ENCODE measurements around the gene RGS10.

RGS10 gene

GRCh38 chr10:119540038-119540437 is 2.5 kb downstream of the RGS10 start:
- no peak for TF ChIP-seq CTCF (IDR thresholded peaks at IDR 0.05; ENCODE audit: control insufficient read depth, insufficient read depth, low read depth, low read length, missing control alignments)
- no peak overlapping the region for H3K4me3 ChIP-seq (ENCODE audit: control insufficient read depth, low read depth, low read length)
- no peak for DNase-seq (ENCODE audit: low read depth)

DNA sequence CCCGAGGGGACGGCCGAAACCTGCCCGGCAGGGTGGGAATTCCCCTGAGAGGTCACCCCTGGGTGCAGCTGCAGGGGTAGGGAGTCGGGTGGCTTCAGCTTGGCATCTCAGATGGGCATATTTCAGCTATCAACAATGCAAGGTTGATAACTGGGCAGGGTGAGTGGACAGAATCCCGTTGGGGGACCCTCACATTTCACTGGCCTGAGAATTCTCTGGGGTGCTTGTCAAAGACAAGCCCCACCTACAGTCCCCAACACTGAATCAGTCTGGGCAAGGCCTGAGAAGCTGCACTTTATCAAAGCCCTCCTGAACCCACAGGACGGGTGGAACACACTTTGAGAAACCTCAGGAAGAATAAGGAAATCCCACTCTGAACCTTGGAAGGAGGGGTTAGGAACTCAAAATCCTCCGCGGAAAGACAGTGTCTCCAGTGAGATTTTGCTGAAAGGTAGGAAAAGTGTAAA is 3.1 kb downstream of the RGS10 start:
- TF ChIP-seq CTCF (IDR thresholded peaks at IDR 0.05; ENCODE audit: control insufficient read depth, insufficient read depth, low read depth, low read length, missing control alignments) = no peak
- DNase-seq (ENCODE audit: low read depth) = no peak
- H3K4me3 ChIP-seq (ENCODE audit: control insufficient read depth, low read depth, low read length) = no peak overlapping the region

GRCh38 chr10:119538632-119539358 is 3.7 kb downstream of the RGS10 start:
- H3K4me3 ChIP-seq (ENCODE audit: control insufficient read depth, low read depth, low read length) = no peak overlapping the region
- TF ChIP-seq CTCF (IDR thresholded peaks at IDR 0.05; ENCODE audit: control insufficient read depth, insufficient read depth, low read depth, low read length, missing control alignments) = peak; percentile 5
- no peak for DNase-seq (ENCODE audit: low read depth)

- H3K4me3 ChIP-seq (ENCODE audit: control insufficient read depth, low read depth, low read length) = no peak overlapping the region
- no peak for DNase-seq (ENCODE audit: low read depth)
- TF ChIP-seq CTCF (IDR thresholded peaks at IDR 0.05; ENCODE audit: control insufficient read depth, insufficient read depth, low read depth, low read length, missing control alignments) = no peak
These were observed 4.4 kb downstream of the RGS10 start for GRCh38 chr10:119537953-119538630.

GRCh38 chr10:119536508-119537025 is 6.0 kb downstream of the RGS10 start:
- TF ChIP-seq CTCF (IDR thresholded peaks at IDR 0.05; ENCODE audit: control insufficient read depth, insufficient read depth, low read depth, low read length, missing control alignments) = no peak
- DNase-seq (ENCODE audit: low read depth) = no peak
- no peak overlapping the region for H3K4me3 ChIP-seq (ENCODE audit: control insufficient read depth, low read depth, low read length)

DNA sequence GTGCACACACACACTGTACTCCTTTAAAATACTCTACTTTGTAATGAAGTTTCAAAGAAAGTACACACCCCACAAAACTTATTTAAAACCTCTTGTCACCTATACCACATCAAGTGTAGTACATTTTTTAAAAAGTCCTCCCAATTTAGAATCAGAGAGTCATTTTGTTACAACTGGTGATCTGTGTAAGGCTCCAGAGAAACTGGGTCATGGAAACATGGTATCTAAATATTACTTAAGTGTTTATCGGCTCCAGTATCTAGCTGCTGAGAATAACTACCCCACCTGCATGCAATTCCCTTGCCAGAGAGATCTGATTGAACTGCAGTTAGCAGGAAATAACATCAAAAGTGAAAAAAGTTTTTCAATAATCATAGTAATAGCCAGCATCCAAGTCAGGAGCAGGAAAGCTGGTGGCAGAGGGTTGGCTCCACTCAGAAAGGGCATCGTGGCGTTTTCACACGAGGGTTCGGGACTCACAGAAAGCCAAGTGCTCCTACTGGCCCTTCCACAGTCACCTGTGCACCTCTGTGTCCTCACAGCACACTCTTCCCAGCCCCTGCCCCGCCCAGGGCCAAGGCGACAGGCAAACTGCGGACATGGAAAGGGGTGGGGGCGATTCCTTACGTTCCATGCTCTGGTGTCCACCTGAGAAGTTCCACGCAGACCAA is 6.5 kb downstream of the RGS10 start:
- no peak for TF ChIP-seq CTCF (IDR thresholded peaks at IDR 0.05; ENCODE audit: control insufficient read depth, insufficient read depth, low read depth, low read length, missing control alignments)
- H3K4me3 ChIP-seq (ENCODE audit: control insufficient read depth, low read depth, low read length) = no peak overlapping the region
- DNase-seq (ENCODE audit: low read depth) = no peak

Data from AG09309 (cell line).